ENCODE results near the gene DENND6A.

- TF ChIP-seq, protein P1, sequence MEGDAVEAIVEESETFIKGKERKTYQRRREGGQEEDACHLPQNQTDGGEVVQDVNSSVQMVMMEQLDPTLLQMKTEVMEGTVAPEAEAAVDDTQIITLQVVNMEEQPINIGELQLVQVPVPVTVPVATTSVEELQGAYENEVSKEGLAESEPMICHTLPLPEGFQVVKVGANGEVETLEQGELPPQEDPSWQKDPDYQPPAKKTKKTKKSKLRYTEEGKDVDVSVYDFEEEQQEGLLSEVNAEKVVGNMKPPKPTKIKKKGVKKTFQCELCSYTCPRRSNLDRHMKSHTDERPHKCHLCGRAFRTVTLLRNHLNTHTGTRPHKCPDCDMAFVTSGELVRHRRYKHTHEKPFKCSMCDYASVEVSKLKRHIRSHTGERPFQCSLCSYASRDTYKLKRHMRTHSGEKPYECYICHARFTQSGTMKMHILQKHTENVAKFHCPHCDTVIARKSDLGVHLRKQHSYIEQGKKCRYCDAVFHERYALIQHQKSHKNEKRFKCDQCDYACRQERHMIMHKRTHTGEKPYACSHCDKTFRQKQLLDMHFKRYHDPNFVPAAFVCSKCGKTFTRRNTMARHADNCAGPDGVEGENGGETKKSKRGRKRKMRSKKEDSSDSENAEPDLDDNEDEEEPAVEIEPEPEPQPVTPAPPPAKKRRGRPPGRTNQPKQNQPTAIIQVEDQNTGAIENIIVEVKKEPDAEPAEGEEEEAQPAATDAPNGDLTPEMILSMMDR (IDR thresholded peaks at IDR 0.05), result no peak
- TF ChIP-seq POLR2A (IDR thresholded peaks at IDR 0.05), result no peak
Measured at GRCh38 chr3:57659806-57660439, 33.0 kb downstream of the DENND6A start.

Measured in testis (tissue), 2 donors.